Cardiac muscle cell (in vitro differentiated cells and primary cell): ENCODE data around the gene FILIP1. TPM values are rescaled to one million over a fixed set of nuclear protein-coding genes. Genes with fewer than 3 reads are reported as not detected.

Source experiments
- DNase-seq, 2 donors: peaks; one replicate each; pipeline versions ENCODE4 v3.0.0 to v3.0.0-alpha.2; 2010 to 2017; ENCODE audit warnings: low read depth in 1 of 2, low spot score in 1 of 2
- H3K27ac ChIP-seq: fragments of 200-600 bp; sonication (generic); 2 replicates; pipeline ENCODE4 v1.5.1; 2016
- H3K27me3 ChIP-seq: fragments of 200-600 bp; sonication (generic); 2 replicates; pipeline ENCODE4 v1.6.0; 2016; ENCODE audit warnings: control low read depth
- H3K36me3 ChIP-seq: fragments of 200-600 bp; sonication (generic); 2 replicates; pipeline ENCODE4 v1.5.1; 2016; ENCODE audit warnings: control low read depth
- H3K4me1 ChIP-seq: fragments of 200-600 bp; sonication (generic); 2 replicates; pipeline ENCODE4 v1.8.1; 2017; ENCODE audit warnings: low read depth, mild to moderate bottlenecking, mixed run types
- H3K4me3 ChIP-seq: fragments of 200-600 bp; sonication (generic); 2 replicates; pipeline ENCODE4 v1.5.1; 2016; ENCODE audit warnings: mild to moderate bottlenecking
- H3K9me3 ChIP-seq: fragments of 200-600 bp; sonication (generic); 2 replicates; pipeline ENCODE4 v1.5.1; 2017; ENCODE audit warnings: low read depth, mild to moderate bottlenecking, control low read depth
- polyA plus RNA-seq: library from polyadenylated mRNA; unstranded; fragments of >200 nt; fragmentation: Nextera tagmentation; extraction: Ambion mirVana; gene quantifications from 2 replicates; pipeline ENCODE4 v1.2.1, GENCODE V29; 2016
- total RNA-seq: library from RNA; depleted of rRNA; stranded (reverse); fragments of >200 nt; gene quantifications from 2 replicates; pipeline ENCODE4 v1.2.3, GENCODE V29; 2016
- TF ChIP-seq, protein P1 (sequence below): IDR thresholded peaks from 2 replicates; pipeline ENCODE4 v1.5.1; 2012; ENCODE audit warnings: low read depth, mild to moderate bottlenecking, low read length

The FILIP1 gene
- total and polyA plus RNA-seq, 2 experiments from 2014 or later = 64.8 to 107 TPM

DNA sequence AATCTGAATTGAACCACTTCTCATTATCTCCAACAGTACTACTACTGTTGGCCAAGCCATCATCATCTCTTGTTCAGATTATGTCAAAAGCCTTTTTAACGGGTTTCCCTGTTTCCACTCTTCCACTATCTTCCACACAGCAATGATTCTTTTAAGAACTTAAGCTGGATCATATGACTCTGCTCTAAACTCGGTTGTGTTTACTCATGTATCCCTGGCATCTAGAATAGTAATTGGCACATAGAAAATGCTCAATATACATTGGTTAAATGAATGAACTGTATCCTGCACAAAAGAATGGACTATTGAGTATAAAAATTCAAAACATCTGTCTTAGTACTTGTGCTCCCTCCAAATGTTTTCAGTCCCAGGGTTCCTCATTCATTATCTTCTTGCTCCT, 247.2 kb downstream of the FILIP1 start:
- Histone ChIP-seq H3K9me3 (no peaks in the 10 kb centered on the region), H3K27ac (no peak overlapping the region), H3K4me1 (no peaks in the 10 kb centered on the region), H3K36me3 (no peaks in the 10 kb centered on the region), H3K27me3 (no peaks in the 10 kb centered on the region), H3K4me3 (no peak overlapping the region)
- DNase-seq = no peak
- TF ChIP-seq, protein P1, sequence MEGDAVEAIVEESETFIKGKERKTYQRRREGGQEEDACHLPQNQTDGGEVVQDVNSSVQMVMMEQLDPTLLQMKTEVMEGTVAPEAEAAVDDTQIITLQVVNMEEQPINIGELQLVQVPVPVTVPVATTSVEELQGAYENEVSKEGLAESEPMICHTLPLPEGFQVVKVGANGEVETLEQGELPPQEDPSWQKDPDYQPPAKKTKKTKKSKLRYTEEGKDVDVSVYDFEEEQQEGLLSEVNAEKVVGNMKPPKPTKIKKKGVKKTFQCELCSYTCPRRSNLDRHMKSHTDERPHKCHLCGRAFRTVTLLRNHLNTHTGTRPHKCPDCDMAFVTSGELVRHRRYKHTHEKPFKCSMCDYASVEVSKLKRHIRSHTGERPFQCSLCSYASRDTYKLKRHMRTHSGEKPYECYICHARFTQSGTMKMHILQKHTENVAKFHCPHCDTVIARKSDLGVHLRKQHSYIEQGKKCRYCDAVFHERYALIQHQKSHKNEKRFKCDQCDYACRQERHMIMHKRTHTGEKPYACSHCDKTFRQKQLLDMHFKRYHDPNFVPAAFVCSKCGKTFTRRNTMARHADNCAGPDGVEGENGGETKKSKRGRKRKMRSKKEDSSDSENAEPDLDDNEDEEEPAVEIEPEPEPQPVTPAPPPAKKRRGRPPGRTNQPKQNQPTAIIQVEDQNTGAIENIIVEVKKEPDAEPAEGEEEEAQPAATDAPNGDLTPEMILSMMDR = no peak

DNA sequence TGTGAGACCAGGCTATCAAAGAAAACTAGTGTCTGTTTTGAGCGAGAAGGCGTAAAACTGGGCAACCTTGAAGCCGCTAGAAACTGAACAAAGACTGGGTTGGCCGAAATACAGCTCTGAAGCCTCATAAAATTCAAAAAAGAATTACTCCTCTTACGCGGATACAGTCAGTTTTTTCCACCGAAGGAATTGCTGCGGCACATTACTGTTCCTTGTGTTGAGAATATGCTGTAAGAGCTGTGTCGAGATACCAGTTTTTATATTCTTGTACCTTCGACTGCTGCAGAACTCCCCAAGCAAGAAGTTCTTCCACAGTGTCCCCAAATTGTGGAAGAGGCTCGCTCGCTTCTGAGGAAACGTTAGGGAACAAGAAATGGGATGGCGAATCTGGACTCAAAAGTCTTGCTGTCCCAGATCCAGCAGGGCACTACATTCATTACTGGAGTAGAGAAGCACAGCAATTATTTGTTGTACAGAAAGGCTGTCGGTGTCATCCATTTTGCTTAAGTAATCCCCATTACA, 249.5 kb downstream of the FILIP1 start:
- Histone ChIP-seq H3K9me3 (no peaks in the 10 kb centered on the region), H3K36me3 (peaks cover 17% of the 10 kb centered on the region), H3K4me1 (no peaks in the 10 kb centered on the region), H3K27ac (peak overlapping the region; percentile 90), H3K27me3 (no peaks in the 10 kb centered on the region), H3K4me3 (peak overlapping the region; percentile 86)
- DNase-seq = no peak
- TF ChIP-seq, protein P1 = no peak

DNA sequence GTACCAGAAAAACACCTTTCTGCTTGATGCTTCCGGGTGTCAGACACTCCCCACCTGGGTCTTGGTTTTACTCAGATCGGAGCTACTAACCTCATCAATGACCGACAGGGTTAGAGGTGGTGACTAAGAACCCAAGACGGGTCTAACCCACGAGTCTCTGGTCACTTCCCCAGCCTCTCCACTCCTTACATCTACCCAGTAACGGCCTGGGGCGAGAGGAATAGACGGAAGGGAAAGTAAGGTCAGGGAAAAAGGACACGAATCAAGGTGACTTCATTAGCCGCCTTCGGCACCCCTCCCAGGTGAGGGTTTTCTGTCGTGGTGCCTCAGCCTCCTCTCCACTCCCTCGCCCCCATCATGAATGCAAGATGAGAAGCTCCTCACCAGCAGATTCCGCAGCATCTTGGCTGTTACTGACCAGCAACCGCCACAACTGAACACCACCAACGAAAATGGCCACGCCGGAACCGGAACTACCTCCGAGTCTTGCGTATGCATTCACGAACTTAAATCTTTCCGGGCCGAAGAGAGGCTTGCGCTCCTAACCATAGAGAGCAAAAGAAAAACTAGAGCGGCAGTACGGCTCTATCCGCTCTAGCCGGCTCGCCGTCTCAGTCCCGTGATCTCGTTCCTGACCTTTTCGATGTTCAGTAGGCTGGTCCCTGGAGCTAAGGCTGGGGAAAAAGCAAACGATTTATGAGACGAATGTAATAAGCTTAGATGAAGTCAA, 250.1 kb downstream of the FILIP1 start, which contains the start of gene COX7A2:
Gene COX7A2, minus strand, starts transcription at position 469 of the 730 bp plus-strand sequence. Its CDS starts 67 bp downstream, at position 402.
- peak; percentile 96 to 99 for DNase-seq
- TF ChIP-seq, protein P1 = no peak
- Histone ChIP-seq H3K27ac (peak within 1 kb of the TSS; percentile 90), H3K36me3 (peaks cover 17% of the 10 kb centered on the region), H3K27me3 (no peaks in the 10 kb centered on the region), H3K4me3 (peak within 1 kb of the TSS; percentile 86), H3K4me1 (no peaks in the 10 kb centered on the region), H3K9me3 (no peaks in the 10 kb centered on the region)

Other genes with a start within 250 kb of the FILIP1 start
- gene COX7A2, start 250.0 kb downstream of the FILIP1 start, total RNA-seq = 184 and 768 TPM in 2 replicates
- gene COX7A2, start 250.0 kb downstream of the FILIP1 start, polyA plus RNA-seq = 984 and 1,135 TPM in 2 replicates
- 25.3 and 30.0 TPM in 2 replicates for gene TMEM30A, start 209.0 kb downstream of the FILIP1 start, total RNA-seq
- gene TMEM30A, start 209.0 kb downstream of the FILIP1 start, polyA plus RNA-seq = 33.5 and 45.5 TPM in 2 replicates
- gene SENP6, start 108.1 kb upstream of the FILIP1 start, total RNA-seq = 54.3 and 104 TPM in 2 replicates
- gene SENP6, start 108.1 kb upstream of the FILIP1 start, polyA plus RNA-seq = 56.4 and 77.1 TPM in 2 replicates